ENCODE results near the gene WDR74. TPM values are rescaled to one million over a fixed set of nuclear protein-coding genes. Genes with fewer than 3 reads are reported as not detected.

Gene WDR74
- total and polyA plus RNA-seq, 2 of the 13 experiments (the other 11 are each of a cell fraction or from before 2014, with no cell fraction given): 77.0 to 83.3 TPM

DNA sequence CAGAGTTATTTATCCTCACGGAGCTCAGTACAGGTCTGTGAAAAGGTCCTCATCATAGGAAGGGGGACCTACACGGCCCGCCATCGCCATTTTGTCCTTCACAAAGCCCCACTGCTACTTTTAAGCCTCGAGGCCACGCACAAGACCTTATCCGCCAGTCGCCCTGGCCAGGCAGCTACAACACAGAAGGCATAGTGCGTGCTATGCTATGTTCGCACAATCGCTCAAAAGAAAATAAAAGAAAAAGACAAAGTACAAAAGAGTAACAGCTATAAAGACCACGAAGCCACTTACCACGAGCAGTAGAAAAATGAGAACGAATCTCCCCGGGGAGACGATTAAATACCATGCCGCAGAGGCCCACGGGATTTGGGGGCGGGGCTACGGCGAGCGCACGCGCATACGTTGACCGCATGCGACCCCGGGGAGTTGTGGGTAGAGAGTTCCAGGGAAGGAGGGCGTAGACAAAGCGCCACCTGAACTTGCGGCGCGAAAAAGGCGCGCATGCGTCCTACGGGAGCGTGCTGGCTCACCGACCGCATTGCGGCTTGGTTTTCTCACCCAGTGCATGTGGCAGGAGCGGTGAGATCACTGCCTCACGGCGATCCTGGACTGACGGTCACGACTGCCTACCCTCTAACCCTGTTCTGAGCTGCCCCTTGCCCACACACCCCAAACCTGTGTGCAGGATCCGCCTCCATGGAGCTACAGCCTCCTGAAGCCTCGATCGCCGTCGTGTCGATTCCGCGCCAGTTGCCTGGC is 16.4 kb upstream of the WDR74 start (continued):
- TF ChIP-seq, protein P1, sequence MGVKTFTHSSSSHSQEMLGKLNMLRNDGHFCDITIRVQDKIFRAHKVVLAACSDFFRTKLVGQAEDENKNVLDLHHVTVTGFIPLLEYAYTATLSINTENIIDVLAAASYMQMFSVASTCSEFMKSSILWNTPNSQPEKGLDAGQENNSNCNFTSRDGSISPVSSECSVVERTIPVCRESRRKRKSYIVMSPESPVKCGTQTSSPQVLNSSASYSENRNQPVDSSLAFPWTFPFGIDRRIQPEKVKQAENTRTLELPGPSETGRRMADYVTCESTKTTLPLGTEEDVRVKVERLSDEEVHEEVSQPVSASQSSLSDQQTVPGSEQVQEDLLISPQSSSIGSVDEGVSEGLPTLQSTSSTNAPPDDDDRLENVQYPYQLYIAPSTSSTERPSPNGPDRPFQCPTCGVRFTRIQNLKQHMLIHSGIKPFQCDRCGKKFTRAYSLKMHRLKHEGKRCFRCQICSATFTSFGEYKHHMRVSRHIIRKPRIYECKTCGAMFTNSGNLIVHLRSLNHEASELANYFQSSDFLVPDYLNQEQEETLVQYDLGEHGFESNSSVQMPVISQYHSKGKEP (CRISPR knock-in tag; IDR thresholded peaks at IDR 0.05): peak; percentile 76
- peak; percentile 62; the same call in 1 of the 2 replicates for TF ChIP-seq ZNF556 (CRISPR knock-in tag; IDR thresholded peaks at IDR 0.05; ENCODE audit: borderline replicate concordance)
- peak; percentile 100 for TF ChIP-seq MYC (CRISPR knock-in tag; IDR thresholded peaks at IDR 0.05; ENCODE audit: borderline replicate concordance)
- TF ChIP-seq MBD4 (IDR thresholded peaks at IDR 0.05; ENCODE audit: borderline replicate concordance, low read length): no peak
- TF ChIP-seq ZNF460 (CRISPR knock-in tag; IDR thresholded peaks at IDR 0.05; ENCODE audit: borderline replicate concordance): no peak
- TF ChIP-seq EZH2 (conservative IDR thresholded peaks at IDR 0.05; ENCODE audit: low read depth, low read length): no peak
- TF ChIP-seq ZSCAN30 (CRISPR knock-in tag; IDR thresholded peaks at IDR 0.05): no peak; the same call in 1 of the 2 replicates
- TF ChIP-seq GTF3A (CRISPR knock-in tag; conservative IDR thresholded peaks at IDR 0.05): no peak
- TF ChIP-seq, protein P2, sequence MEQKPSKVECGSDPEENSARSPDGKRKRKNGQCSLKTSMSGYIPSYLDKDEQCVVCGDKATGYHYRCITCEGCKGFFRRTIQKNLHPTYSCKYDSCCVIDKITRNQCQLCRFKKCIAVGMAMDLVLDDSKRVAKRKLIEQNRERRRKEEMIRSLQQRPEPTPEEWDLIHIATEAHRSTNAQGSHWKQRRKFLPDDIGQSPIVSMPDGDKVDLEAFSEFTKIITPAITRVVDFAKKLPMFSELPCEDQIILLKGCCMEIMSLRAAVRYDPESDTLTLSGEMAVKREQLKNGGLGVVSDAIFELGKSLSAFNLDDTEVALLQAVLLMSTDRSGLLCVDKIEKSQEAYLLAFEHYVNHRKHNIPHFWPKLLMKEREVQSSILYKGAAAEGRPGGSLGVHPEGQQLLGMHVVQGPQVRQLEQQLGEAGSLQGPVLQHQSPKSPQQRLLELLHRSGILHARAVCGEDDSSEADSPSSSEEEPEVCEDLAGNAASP (CRISPR knock-in tag; IDR thresholded peaks at IDR 0.05; ENCODE audit: borderline replicate concordance): no peak
- TF ChIP-seq POGZ (CRISPR knock-in tag; IDR thresholded peaks at IDR 0.05): peak; percentile 40; the same call in 1 of the 2 replicates
- peak; percentile 90 for TF ChIP-seq THAP11 (CRISPR knock-in tag; IDR thresholded peaks at IDR 0.05)

All from HepG2 (cell line).